ENCODE results near the gene ASB7. TPM values are rescaled to one million over a fixed set of nuclear protein-coding genes. Genes with fewer than 3 reads are reported as not detected.
A peak's percentile ranks its signal among the peaks of the same experiment; 100 is the strongest.

Gene ASB7
- 10 to 100 TPM in 2 of 4 donors, 1 to 10 TPM in 2; 5.4 to 15.8 (median 9.6) TPM for total RNA-seq

GRCh38 chr15:100602064-100602822, at the start of gene ASB7, which contains the start of gene LINS1:
Gene ASB7, plus strand, starts transcription at chr15:100602589. Its CDS starts 9,628 bp downstream, at chr15:100612217.
Gene LINS1, minus strand, starts transcription at chr15:100602184. Its CDS starts 21,342 bp downstream, at chr15:100580842.
- peak within 1 kb of the TSS; percentile 88 for H3K4me3 ChIP-seq (ENCODE audit: low read depth, poor library complexity, severe bottlenecking)
- TF ChIP-seq CTCF (IDR thresholded peaks at IDR 0.05), result no peak
- TF ChIP-seq POLR2A (IDR thresholded peaks at IDR 0.05), result no peak
- 0 to 2% methylated on average over 37 to 43 of the region's 51 CpGs for WGBS, 2 donors
- intact Hi-C loops (cut with DNase I; ENCODE audit: low total_unique reads), result no loop called here
- peak; percentile 100 for DNase-seq (ENCODE audit: low spot score in 2 of 2)

DNA sequence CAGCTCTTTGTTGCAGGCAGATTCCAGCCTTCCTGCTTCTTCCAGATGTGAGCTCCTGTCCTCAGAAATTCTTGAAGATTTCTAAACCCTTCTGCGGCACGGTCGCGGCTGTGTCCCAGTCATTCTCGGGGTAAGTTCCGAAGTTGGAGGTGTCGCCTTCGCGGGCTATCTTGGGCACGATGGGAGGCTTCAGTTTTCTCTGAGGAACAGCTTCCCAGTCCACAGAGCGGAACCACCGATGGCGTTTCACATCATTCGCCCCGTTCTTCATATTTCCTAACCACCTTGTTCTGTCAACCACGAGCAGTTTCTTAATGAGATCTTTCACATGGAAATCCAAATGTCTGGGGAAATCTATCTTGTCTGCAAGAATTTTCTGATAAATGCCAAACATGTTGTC, 48.9 kb upstream of the ASB7 start:
- TF ChIP-seq CTCF (IDR thresholded peaks at IDR 0.05), result no peak
- no peak for TF ChIP-seq POLR2A (IDR thresholded peaks at IDR 0.05)
- intact Hi-C loops (cut with DNase I; ENCODE audit: low total_unique reads), result no loop called here

DNA sequence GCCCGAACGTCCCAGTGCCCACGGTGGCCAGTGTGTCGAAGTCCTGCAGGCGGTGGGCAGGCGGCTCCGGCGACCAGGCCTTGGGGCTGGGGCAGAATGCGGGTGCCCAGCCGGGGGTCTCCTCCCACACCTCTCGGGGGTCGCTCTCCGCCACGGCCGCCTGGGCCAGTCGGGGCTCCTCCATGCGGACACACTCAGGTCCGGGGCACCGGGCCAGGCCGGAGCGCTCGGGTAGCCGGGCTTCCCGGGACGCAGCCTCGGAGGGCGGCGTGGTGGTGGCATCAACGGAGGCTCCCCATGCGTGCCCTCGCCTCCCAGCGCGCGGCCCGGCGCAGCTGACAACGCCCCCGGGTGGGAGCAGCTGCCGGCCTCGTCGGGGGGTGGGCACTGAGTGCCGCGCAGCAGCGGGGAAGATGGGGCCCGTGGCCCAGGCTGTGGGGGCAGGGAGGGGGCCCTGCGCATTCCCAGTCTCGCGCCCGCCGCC, 43.6 kb upstream of the ASB7 start:
- no peak overlapping the region for H3K4me3 ChIP-seq (ENCODE audit: low read depth, poor library complexity, severe bottlenecking)
- no peak for DNase-seq (ENCODE audit: low spot score in 2 of 2)
- intact Hi-C loops (cut with DNase I; ENCODE audit: low total_unique reads), result no loop called here
- TF ChIP-seq POLR2A (IDR thresholded peaks at IDR 0.05) (no peak), CTCF (IDR thresholded peaks at IDR 0.05) (no peak)
- WGBS, 2 donors, result 96 to 98% methylated on average over 41 to 43 of the region's 50 CpGs

More for the DNA sequence above, 48.9 kb upstream of the ASB7 start:
- DNase-seq (ENCODE audit: low spot score in 2 of 2), result no peak
- WGBS, 2 donors, result 95 to 98% methylated on average over 16 of the region's 16 CpGs
- no peak overlapping the region for H3K4me3 ChIP-seq (ENCODE audit: low read depth, poor library complexity, severe bottlenecking)

DNA sequence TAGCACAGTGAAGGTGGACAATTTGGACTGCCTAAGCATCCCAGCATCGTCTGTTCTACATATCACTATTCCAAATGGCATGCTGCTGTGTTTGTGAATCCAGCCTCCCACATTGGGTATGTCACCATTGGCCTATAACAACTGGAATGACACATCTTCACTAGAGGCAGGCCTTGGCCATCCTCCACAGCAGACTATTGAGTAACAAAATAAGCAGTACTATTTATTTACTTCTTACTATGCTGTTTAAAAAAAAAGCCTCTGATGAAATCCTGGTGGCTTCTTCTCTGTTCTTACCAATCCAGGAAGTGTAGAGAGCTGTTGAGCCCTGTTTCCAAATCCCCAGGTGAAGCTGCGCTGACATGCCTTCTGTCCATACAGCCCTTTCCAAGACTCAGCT, 43.1 kb upstream of the ASB7 start:
- peak; percentile 83 to 91 for DNase-seq (ENCODE audit: low spot score in 2 of 2)
- no peak overlapping the region for H3K4me3 ChIP-seq (ENCODE audit: low read depth, poor library complexity, severe bottlenecking)
- 61 to 66% methylated on average over 2 of the region's 2 CpGs for WGBS, 2 donors
- TF ChIP-seq POLR2A (IDR thresholded peaks at IDR 0.05), result no peak
- no peak for TF ChIP-seq CTCF (IDR thresholded peaks at IDR 0.05)
- intact Hi-C loops (cut with DNase I; ENCODE audit: low total_unique reads), result no loop called here

DNA sequence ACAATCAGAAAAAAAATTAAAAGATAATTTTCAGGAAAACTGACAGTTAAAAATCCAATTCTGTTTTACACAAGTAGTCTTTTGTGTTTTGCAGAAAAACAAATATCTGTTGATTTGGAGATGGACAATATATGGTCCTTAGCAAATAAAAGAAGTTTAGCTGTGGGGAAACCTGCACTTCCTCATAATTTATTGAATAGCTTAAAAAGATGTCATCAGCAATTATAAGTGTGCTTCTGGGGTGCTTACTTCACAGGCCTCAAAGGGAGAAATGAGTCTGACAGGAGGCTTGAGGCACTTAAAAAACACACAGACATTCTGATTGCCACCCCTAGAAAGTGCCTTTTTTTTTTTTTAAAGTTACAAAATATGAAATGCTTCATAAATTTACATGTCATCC, 42.1 kb upstream of the ASB7 start:
- intact Hi-C loops (cut with DNase I; ENCODE audit: low total_unique reads), result no loop called here
- no peak for DNase-seq (ENCODE audit: low spot score in 2 of 2)
- no peak for TF ChIP-seq CTCF (IDR thresholded peaks at IDR 0.05)
- TF ChIP-seq POLR2A (IDR thresholded peaks at IDR 0.05), result no peak
- no peak overlapping the region for H3K4me3 ChIP-seq (ENCODE audit: low read depth, poor library complexity, severe bottlenecking)

All from lower leg skin (tissue), 4 donors.